Fibroblast of the aortic adventitia (primary cell): ENCODE data around the gene SOX8. TPM values are rescaled to one million over a fixed set of nuclear protein-coding genes. Genes with fewer than 3 reads are reported as not detected.
"Not testable (repeated sequence)": the region's sequence is repeated elsewhere in the genome, so short reads cannot be mapped to it uniquely, and the experiment has no call there.

Experiments
- DNase-seq: peaks from one replicate; pipeline ENCODE4 v3.0.0-alpha.2; 2010; ENCODE audit warnings: low read depth
- H3K4me3 ChIP-seq: 2 replicates; pipeline ENCODE4 v1.5.1; 2011; ENCODE audit warnings: low read depth, mild to moderate bottlenecking, control low read depth, low read length, moderate library complexity
- CTCF ChIP-seq: IDR thresholded peaks from 2 replicates; pipeline ENCODE4 v1.5.1; 2011; ENCODE audit warnings: mild to moderate bottlenecking, low read length, control low read depth, inconsistent platforms; ENCODE audit not compliant: insufficient read depth
- total RNA-seq: library from RNA; depleted of rRNA; stranded (reverse); fragments of >200 nt; gene quantifications from 2 replicates; pipeline ENCODE4 v1.2.3, GENCODE V29; 2012; ENCODE audit warnings: low replicate concordance

SOX8 gene
- total RNA-seq, 1 donor: 0.09 TPM

- DNase-seq: no peak
- no peak for TF ChIP-seq CTCF
- no peak overlapping the region for H3K4me3 ChIP-seq
These were observed 40.1 kb downstream of the SOX8 start for GRCh38 chr16:1021553-1022160.

- H3K4me3 ChIP-seq: no peak overlapping the region
- no peak for DNase-seq
- TF ChIP-seq CTCF: no peak
These were observed 40.9 kb downstream of the SOX8 start for GRCh38 chr16:1022466-1022865.

- no peak for DNase-seq
- no peak for TF ChIP-seq CTCF
- H3K4me3 ChIP-seq: no peak overlapping the region
These were observed 42.6 kb downstream of the SOX8 start for GRCh38 chr16:1024138-1024537.

GRCh38 chr16:1025183-1025809, 43.7 kb downstream of the SOX8 start:
- not testable (repeated sequence) for H3K4me3 ChIP-seq
- peak; percentile 11 for DNase-seq

GRCh38 chr16:1026057-1026783, 44.6 kb downstream of the SOX8 start:
- TF ChIP-seq CTCF: no peak
- H3K4me3 ChIP-seq: no peak overlapping the region
- DNase-seq: no peak

- no peak for TF ChIP-seq CTCF
- no peak overlapping the region for H3K4me3 ChIP-seq
- no peak for DNase-seq
These were observed 45.4 kb downstream of the SOX8 start for GRCh38 chr16:1026784-1027500.

GRCh38 chr16:1027501-1027815, 45.9 kb downstream of the SOX8 start:
- TF ChIP-seq CTCF: no peak
- H3K4me3 ChIP-seq: no peak overlapping the region
- no peak for DNase-seq
